SH-SY5Y (cell line): Measurements from ENCODE around the gene CYBA.

ENCODE experiments used
- GATA2 ChIP-seq: IDR thresholded peaks from 2 replicates; pipeline ENCODE4 v1.6.1; 2011; ENCODE audit warnings: mild to moderate bottlenecking, low read depth, low read length
- GATA3 ChIP-seq: IDR thresholded peaks from 2 replicates; pipeline ENCODE4 v1.6.1; 2011; ENCODE audit warnings: low read depth, mild to moderate bottlenecking, low read length, moderate library complexity

Gene CYBA

GRCh38 chr16:88650749-88651275 is at the start of gene CYBA:
Gene CYBA (minus strand): TSS chr16:88651053. CDS start chr16:88651013, 40 bp downstream.
- TF ChIP-seq GATA2 (no peak), GATA3 (no peak)

DNA sequence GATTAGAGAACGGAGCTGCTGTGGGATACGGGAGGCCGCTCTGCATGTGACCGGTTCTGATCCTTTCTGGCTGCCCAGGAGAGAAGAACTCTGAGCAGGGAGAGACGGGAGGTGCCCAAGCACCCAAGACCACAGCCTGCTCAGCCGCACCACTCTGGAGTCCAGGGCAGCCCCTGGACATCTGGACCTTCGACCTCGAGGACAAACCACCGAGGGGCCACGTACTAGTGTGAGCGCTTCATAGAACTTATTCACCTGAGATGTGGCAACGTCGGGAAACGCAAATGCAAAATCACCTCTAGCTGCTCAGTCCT is 49.4 kb upstream of the CYBA start:
- no peak for TF ChIP-seq GATA3
- TF ChIP-seq GATA2, result no peak

GRCh38 chr16:88699180-88699579 is 48.3 kb upstream of the CYBA start:
- no peak for TF ChIP-seq GATA3
- TF ChIP-seq GATA2, result no peak

- no peak for TF ChIP-seq GATA3
- TF ChIP-seq GATA2, result no peak
These were observed 47.8 kb upstream of the CYBA start for GRCh38 chr16:88698646-88699045.

- no peak for TF ChIP-seq GATA3
- TF ChIP-seq GATA2, result no peak
These were observed 47.2 kb upstream of the CYBA start for GRCh38 chr16:88697831-88698615.

DNA sequence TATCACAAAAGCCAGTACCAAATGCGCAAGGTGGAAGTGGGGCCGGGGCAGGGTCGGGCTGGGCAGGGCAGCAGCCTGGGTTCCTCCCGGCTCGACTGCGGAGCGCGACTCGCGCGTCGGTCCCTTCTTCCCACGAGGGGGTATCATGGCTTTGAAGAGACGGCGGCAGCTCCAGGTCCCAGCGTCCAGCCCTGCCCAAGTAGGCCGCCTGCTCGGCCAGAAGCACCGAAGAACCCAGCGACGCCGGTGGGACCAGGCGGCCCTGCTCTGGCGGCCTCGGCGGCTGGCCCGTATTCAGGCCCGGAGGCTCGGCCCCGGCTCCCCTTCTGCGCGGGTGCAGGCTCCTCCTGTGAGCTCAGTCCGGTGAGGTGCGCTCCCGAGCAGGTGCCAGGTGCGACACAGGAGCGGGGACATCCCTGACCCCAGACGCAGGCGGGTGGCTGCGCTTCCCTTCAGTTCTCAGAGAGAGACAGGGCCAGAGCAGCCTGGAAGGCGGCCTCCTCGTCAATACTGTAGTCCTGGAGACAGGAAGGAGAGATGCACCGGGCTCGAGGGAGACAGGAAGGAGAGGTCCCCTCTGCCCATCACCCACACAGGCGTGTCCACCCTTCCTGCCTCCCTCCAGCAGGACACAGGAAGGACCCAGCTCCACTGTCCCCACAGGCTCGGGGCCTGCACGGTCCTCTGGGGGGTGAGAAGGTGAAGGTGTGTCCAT is 46.4 kb upstream of the CYBA start:
- TF ChIP-seq GATA2 (no peak), GATA3 (no peak)

DNA sequence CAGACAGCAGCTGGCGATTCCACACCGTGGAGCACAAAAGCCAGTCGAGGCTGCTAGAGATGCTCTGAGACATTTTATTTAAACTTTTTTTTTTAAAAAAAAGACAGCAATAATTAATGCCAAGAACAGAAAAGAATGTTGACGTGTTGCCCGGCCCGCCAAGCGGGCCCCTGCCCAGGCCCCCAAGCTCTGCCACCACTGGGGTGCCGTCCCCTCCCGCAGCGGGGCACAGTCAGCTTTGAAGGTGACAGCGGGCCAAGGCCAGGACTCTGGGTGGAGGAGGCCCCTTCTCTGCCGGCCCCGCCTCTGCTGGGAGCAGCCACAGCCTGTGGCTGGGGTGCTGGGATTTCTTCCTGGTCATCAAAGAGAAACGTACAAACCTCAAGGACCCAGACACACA is 45.6 kb upstream of the CYBA start:
- TF ChIP-seq GATA3 (no peak), GATA2 (no peak)

GRCh38 chr16:88695753-88696152 is 44.9 kb upstream of the CYBA start:
- TF ChIP-seq GATA2 (no peak), GATA3 (no peak)

DNA sequence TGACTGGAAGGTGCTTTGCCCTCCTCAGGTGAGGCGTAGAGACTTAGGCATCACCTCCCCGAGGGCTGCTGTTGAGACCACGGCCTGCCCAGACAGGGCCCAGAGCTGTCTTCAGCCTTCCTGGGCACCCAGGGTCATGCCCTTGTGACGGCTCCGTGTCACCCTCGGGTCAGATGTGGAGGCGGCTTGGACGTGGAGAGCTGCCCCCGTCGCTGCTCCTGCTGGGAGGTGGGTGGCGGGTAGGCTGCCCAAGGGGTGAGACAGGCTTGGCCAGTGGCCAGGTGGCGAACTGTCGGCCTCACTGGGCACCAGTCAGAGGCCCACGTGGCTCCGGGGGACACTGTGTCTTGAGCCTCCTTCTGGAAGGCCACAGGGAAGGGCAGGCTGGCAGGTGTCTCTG is 44.4 kb upstream of the CYBA start:
- no peak for TF ChIP-seq GATA3
- no peak for TF ChIP-seq GATA2

DNA sequence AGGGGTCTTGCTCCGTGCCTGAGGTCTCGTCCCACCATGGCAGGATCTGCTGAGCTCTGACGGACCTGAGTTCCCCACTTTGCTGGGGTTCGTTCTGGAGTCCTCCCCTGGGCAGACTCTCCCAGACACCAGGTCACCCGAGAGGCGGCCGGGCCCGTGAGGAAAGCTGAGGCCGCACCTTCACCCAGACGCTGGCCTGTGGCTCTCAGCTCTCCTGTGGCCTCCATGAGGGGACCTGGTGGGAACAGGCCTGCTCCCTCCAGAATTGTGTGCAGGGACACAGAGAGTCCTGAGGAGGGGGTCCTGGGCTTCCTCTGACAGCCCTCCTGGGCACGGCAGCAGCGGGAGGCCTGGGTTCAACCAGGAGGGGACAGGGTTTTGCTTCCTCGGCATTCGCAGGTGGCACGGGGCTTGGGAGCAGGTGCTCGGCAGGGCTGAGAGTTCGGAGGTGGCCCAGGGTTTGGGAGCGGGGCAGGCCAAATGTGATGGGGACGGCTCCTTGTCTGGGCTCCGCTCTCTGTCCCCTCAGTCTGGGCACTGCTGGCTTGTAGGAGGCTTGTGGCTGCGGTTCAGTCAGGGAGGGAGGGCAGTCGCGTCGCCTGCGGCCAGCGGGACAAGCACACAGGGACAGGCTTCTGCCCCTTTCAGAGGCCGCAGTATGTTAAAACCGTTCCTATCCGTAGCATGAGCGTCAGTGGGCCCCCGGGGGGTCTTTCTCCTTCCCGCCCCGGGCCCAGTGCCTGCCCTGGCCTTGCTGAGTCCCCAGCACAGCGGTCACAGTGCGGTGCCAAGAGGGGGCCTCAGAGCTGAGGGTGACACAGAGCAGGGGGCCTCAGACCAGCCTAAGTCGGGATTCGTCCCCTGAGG is 43.6 kb upstream of the CYBA start:
- TF ChIP-seq GATA3 (no peak), GATA2 (no peak)

GRCh38 chr16:88693420-88694177 is 42.7 kb upstream of the CYBA start:
- no peak for TF ChIP-seq GATA3
- TF ChIP-seq GATA2, result no peak

GRCh38 chr16:88692861-88693260 is 42.0 kb upstream of the CYBA start:
- no peak for TF ChIP-seq GATA2

GRCh38 chr16:88691924-88692560 is 41.2 kb upstream of the CYBA start:
- TF ChIP-seq GATA2 (no peak), GATA3 (no peak)
